WTC11 (cell line): ENCODE results near the gene GJE1. TPM values are rescaled to one million over a fixed set of nuclear protein-coding genes. Genes with fewer than 3 reads are reported as not detected.
"Not testable (repeated sequence)": the region's sequence is repeated elsewhere in the genome, so short reads cannot be mapped to it uniquely, and the experiment has no call there.

Experiments
- ATAC-seq: fragments of 200-7000 bp; cut with Tn5 transposase; 2 replicates; pipeline ENCODE4 v1.10.0; 2021; ENCODE audit warnings: mild to moderate bottlenecking, moderate library complexity
- CTCF ChIA-PET: fragments of 300-600 bp; sonication (Branson Sonifier 250); formaldehyde crosslinking; loops from one replicate; lab custom pipeline; 2021; ENCODE audit warnings: antibody characterized with exemption; lab: Charles Lee
- POLR2A ChIA-PET: fragments of 350-600 bp; sonication (Branson Sonifier 250); formaldehyde crosslinking; loops from one replicate; lab custom pipeline; 2021; ENCODE audit warnings: antibody characterized with exemption; lab: Charles Lee
- DNase-seq: peaks from one replicate; pipeline ENCODE4 v3.0.0; 2021; ENCODE audit warnings: low spot score
- H3K27ac Mint-ChIP-seq: 2 replicates; pipeline ENCODE4 v1.8.0; 2021; ENCODE audit warnings: mixed read lengths
- H3K27me3 Mint-ChIP-seq: 2 replicates; pipeline ENCODE4 v1.8.0; 2021; ENCODE audit warnings: low read depth, mild to moderate bottlenecking, moderate library complexity, mixed read lengths
- H3K36me3 Mint-ChIP-seq: 2 replicates; pipeline ENCODE4 v1.8.0; 2021; ENCODE audit warnings: mixed read lengths
- H3K4me1 Mint-ChIP-seq: 2 replicates; pipeline ENCODE4 v1.8.0; 2022; ENCODE audit warnings: mixed read lengths
- H3K4me3 Mint-ChIP-seq: 2 replicates; pipeline ENCODE4 v1.8.0; 2021; ENCODE audit warnings: mild to moderate bottlenecking, moderate library complexity, mixed read lengths
- H3K9me3 Mint-ChIP-seq: 2 replicates; pipeline ENCODE4 v1.8.0; 2021; ENCODE audit warnings: mixed read lengths
- ELF4 ChIP-seq: sonication (generic); formaldehyde crosslinking; IDR thresholded peaks from 2 replicates; pipeline ENCODE4 v1.8.1; 2022; ENCODE audit warnings: low read depth, mild to moderate bottlenecking, moderate library complexity, missing genetic modification reagents
- EMX1 ChIP-seq: fragments of 250-450 bp; sonication (Bioruptor Pico); IDR thresholded peaks from 2 replicates; pipeline ENCODE4 v1.8.0; 2021; ENCODE audit warnings: mild to moderate bottlenecking
- FOXK1 ChIP-seq: sonication (generic); formaldehyde crosslinking; IDR thresholded peaks from 2 replicates; pipeline ENCODE4 v1.8.0; 2022; ENCODE audit warnings: mild to moderate bottlenecking, moderate library complexity, missing genetic modification reagents
- MXD4 ChIP-seq: fragments of 250-450 bp; sonication (Bioruptor Pico); IDR thresholded peaks from 2 replicates; pipeline ENCODE4 v1.8.0; 2021; ENCODE audit warnings: mild to moderate bottlenecking, moderate library complexity, borderline replicate concordance
- NFYB ChIP-seq: sonication (generic); formaldehyde crosslinking; conservative IDR thresholded peaks from 2 replicates; pipeline ENCODE4 v1.8.0; 2022; ENCODE audit warnings: low read depth, missing genetic modification reagents
- SOX15 ChIP-seq: fragments of 250-450 bp; sonication (Bioruptor Pico); IDR thresholded peaks from 2 replicates; pipeline ENCODE4 v1.9.0; 2021; ENCODE audit warnings: mild to moderate bottlenecking
- TEAD4 ChIP-seq: sonication (generic); formaldehyde crosslinking; IDR thresholded peaks from 2 replicates; pipeline ENCODE4 v1.8.0; 2022; ENCODE audit warnings: mild to moderate bottlenecking, missing genetic modification reagents
- ZNF396 ChIP-seq: fragments of 250-450 bp; sonication (Bioruptor Pico); IDR thresholded peaks from 2 replicates; pipeline ENCODE4 v1.8.0; 2021; ENCODE audit warnings: mild to moderate bottlenecking, moderate library complexity, borderline replicate concordance
- ZNF416 ChIP-seq: fragments of 250-450 bp; sonication (Bioruptor Pico); IDR thresholded peaks from 2 replicates; pipeline ENCODE4 v1.9.0; 2021; ENCODE audit warnings: mild to moderate bottlenecking, inconsistent platforms
- ZNF671 ChIP-seq: fragments of 250-450 bp; sonication (Bioruptor Pico); IDR thresholded peaks from 2 replicates; pipeline ENCODE4 v1.8.0; 2021; ENCODE audit warnings: mild to moderate bottlenecking
- total RNA-seq: library from RNA; stranded (reverse); gene quantifications from 3 replicates; pipeline ENCODE4 v1.2.3, GENCODE V29; 2021
- TF ChIP-seq, protein P1 (sequence below): sonication (generic); formaldehyde crosslinking; IDR thresholded peaks from 2 replicates; pipeline ENCODE4 v1.8.0; 2023; ENCODE audit warnings: mild to moderate bottlenecking, missing genetic modification reagents
- TF ChIP-seq, protein P2 (sequence below): sonication (generic); formaldehyde crosslinking; IDR thresholded peaks from 2 replicates; pipeline ENCODE4 v1.8.0; 2023; ENCODE audit warnings: missing genetic modification reagents
- TF ChIP-seq, protein P3 (sequence below): fragments of 200-600 bp; IDR thresholded peaks from 2 replicates; pipeline ENCODE4 v1.8.0; 2022; ENCODE audit warnings: antibody characterized with exemption
- TF ChIP-seq, protein P4 (sequence below): sonication (generic); formaldehyde crosslinking; IDR thresholded peaks from 2 replicates; pipeline ENCODE4 v1.8.1; 2023; ENCODE audit warnings: mild to moderate bottlenecking, missing genetic modification reagents, borderline replicate concordance
- TF ChIP-seq, protein P5 (sequence below): sonication (generic); formaldehyde crosslinking; IDR thresholded peaks from 2 replicates; pipeline ENCODE4 v1.8.1; 2023; ENCODE audit warnings: mild to moderate bottlenecking, missing genetic modification reagents

GJE1 gene
- total RNA-seq, 1 experiment from 2014 or later = not detected

DNA sequence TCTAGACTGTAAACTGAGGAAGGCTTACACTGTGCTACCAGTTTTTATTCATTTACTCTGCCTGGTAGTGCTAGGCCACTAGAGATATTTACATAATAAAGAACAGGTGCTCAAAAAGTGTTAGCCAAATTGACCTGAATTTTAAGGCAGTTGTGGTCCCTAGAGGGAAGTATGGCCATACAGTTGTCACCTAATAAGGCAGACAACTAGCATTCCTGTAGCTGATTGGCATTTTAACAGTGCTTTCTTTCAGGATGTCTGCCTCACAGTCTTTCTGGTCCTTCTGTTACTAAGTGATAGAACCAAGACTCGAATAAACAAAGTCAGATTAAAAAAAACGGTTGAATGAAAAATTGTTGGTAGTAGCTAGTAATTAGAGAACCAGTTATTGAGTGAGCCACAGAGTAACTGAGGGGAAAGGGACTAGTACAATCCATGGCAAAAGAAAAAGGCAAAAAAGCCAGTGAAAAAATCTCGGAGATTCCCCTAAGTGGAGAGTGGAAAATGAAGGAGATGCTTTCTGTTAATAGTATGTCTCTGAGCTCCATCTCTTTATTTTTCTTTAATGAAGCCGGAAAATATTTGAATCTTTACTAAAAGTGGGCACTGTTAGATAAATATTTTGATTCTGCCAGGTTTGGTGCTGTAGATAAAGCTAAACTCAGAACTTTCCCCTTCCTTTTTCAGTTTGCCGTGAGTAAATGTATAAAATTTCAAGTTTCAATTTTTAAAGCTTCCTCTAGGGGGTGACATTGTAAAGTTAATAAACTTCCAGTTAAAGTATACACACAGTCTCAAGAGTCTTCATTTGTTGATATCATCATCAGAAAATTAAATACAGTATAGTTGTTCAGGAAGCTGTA lies 23.4 kb downstream of the GJE1 start (continued):
- TF ChIP-seq, protein P1, sequence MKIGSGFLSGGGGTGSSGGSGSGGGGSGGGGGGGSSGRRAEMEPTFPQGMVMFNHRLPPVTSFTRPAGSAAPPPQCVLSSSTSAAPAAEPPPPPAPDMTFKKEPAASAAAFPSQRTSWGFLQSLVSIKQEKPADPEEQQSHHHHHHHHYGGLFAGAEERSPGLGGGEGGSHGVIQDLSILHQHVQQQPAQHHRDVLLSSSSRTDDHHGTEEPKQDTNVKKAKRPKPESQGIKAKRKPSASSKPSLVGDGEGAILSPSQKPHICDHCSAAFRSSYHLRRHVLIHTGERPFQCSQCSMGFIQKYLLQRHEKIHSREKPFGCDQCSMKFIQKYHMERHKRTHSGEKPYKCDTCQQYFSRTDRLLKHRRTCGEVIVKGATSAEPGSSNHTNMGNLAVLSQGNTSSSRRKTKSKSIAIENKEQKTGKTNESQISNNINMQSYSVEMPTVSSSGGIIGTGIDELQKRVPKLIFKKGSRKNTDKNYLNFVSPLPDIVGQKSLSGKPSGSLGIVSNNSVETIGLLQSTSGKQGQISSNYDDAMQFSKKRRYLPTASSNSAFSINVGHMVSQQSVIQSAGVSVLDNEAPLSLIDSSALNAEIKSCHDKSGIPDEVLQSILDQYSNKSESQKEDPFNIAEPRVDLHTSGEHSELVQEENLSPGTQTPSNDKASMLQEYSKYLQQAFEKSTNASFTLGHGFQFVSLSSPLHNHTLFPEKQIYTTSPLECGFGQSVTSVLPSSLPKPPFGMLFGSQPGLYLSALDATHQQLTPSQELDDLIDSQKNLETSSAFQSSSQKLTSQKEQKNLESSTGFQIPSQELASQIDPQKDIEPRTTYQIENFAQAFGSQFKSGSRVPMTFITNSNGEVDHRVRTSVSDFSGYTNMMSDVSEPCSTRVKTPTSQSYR = no peak
- TF ChIP-seq, protein P2, sequence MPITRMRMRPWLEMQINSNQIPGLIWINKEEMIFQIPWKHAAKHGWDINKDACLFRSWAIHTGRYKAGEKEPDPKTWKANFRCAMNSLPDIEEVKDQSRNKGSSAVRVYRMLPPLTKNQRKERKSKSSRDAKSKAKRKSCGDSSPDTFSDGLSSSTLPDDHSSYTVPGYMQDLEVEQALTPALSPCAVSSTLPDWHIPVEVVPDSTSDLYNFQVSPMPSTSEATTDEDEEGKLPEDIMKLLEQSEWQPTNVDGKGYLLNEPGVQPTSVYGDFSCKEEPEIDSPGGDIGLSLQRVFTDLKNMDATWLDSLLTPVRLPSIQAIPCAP = no peak

DNA sequence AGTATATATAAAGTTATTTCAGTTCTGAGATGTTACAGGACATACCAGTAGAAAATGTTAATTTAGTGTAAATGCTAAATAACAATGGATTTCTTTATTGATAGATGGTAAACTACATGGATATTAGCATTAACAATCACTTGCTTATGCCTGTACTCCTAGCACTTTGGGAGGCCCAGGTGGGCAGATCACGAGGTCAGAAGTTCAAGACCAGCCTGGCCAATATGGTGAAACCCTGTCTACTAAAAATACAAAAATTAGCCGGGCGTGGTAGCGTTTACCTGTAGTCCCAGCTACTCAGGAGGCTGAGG lies 24.0 kb downstream of the GJE1 start:
- H3K4me1 Mint-ChIP-seq = peaks cover 44% of the 10 kb centered on the region
- TF ChIP-seq, protein P3, sequence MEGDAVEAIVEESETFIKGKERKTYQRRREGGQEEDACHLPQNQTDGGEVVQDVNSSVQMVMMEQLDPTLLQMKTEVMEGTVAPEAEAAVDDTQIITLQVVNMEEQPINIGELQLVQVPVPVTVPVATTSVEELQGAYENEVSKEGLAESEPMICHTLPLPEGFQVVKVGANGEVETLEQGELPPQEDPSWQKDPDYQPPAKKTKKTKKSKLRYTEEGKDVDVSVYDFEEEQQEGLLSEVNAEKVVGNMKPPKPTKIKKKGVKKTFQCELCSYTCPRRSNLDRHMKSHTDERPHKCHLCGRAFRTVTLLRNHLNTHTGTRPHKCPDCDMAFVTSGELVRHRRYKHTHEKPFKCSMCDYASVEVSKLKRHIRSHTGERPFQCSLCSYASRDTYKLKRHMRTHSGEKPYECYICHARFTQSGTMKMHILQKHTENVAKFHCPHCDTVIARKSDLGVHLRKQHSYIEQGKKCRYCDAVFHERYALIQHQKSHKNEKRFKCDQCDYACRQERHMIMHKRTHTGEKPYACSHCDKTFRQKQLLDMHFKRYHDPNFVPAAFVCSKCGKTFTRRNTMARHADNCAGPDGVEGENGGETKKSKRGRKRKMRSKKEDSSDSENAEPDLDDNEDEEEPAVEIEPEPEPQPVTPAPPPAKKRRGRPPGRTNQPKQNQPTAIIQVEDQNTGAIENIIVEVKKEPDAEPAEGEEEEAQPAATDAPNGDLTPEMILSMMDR = peak; percentile 22; the same call in 1 of the 2 replicates
- H3K27me3 Mint-ChIP-seq, POLR2A ChIA-PET, H3K9me3 Mint-ChIP-seq, ATAC-seq, H3K36me3 Mint-ChIP-seq, DNase-seq, H3K4me3 Mint-ChIP-seq: not testable (repeated sequence)
- peak overlapping the region; percentile 97; the same call in 1 of the 2 replicates for H3K27ac Mint-ChIP-seq
- CTCF ChIA-PET = interaction anchor here (1.0 to 2.5 kb wide), 14 partner anchors 8 to 318 kb away, joined by 3 to 34 read pairs (median 7); partner anchors contain the start of genes NMBR and VTA1

DNA sequence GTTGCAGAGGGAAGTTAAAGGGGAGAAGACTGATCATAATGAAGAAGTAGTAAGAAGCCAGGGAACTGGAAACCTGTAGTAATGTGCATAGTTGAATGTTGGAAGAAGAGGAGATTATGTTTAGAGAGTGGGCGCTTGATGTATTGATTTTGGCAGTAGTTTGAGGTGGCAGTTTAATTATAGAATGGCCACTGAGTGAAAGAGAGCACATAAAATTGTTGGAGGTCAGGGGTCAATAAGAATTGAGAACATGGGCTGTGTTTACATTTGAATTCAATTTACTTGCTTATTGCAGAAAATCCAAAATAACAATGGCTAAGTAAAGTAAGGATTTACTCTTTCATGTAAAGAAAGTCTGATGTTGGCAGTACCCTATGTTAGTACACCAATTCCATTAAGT lies 30.1 kb downstream of the GJE1 start:
- ChIA-PET POLR2A (no interaction called here), CTCF (no interaction called here)
- peaks cover 7% of the 10 kb centered on the region; the same call in 1 of the 2 replicates for H3K36me3 Mint-ChIP-seq
- H3K4me3 Mint-ChIP-seq = no peak overlapping the region
- ATAC-seq (no peak), DNase-seq (no peak)
- H3K4me1 Mint-ChIP-seq = peaks cover 17% of the 10 kb centered on the region
- no peak overlapping the region for H3K27ac Mint-ChIP-seq
- no peaks in the 10 kb centered on the region for H3K27me3 Mint-ChIP-seq
- TF ChIP-seq NFYB (CRISPR knock-in tag) = no peak
- no peak for TF ChIP-seq ZNF396 (CRISPR knock-in tag)
- TF ChIP-seq, protein P2 = no peak
- TF ChIP-seq, protein P4, sequence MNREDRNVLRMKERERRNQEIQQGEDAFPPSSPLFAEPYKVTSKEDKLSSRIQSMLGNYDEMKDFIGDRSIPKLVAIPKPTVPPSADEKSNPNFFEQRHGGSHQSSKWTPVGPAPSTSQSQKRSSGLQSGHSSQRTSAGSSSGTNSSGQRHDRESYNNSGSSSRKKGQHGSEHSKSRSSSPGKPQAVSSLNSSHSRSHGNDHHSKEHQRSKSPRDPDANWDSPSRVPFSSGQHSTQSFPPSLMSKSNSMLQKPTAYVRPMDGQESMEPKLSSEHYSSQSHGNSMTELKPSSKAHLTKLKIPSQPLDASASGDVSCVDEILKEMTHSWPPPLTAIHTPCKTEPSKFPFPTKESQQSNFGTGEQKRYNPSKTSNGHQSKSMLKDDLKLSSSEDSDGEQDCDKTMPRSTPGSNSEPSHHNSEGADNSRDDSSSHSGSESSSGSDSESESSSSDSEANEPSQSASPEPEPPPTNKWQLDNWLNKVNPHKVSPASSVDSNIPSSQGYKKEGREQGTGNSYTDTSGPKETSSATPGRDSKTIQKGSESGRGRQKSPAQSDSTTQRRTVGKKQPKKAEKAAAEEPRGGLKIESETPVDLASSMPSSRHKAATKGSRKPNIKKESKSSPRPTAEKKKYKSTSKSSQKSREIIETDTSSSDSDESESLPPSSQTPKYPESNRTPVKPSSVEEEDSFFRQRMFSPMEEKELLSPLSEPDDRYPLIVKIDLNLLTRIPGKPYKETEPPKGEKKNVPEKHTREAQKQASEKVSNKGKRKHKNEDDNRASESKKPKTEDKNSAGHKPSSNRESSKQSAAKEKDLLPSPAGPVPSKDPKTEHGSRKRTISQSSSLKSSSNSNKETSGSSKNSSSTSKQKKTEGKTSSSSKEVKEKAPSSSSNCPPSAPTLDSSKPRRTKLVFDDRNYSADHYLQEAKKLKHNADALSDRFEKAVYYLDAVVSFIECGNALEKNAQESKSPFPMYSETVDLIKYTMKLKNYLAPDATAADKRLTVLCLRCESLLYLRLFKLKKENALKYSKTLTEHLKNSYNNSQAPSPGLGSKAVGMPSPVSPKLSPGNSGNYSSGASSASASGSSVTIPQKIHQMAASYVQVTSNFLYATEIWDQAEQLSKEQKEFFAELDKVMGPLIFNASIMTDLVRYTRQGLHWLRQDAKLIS (CRISPR knock-in tag) = no peak
- no peak for TF ChIP-seq SOX15 (CRISPR knock-in tag)
- no peak for TF ChIP-seq FOXK1 (CRISPR knock-in tag)
- TF ChIP-seq, protein P5, sequence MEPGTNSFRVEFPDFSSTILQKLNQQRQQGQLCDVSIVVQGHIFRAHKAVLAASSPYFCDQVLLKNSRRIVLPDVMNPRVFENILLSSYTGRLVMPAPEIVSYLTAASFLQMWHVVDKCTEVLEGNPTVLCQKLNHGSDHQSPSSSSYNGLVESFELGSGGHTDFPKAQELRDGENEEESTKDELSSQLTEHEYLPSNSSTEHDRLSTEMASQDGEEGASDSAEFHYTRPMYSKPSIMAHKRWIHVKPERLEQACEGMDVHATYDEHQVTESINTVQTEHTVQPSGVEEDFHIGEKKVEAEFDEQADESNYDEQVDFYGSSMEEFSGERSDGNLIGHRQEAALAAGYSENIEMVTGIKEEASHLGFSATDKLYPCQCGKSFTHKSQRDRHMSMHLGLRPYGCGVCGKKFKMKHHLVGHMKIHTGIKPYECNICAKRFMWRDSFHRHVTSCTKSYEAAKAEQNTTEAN (CRISPR knock-in tag) = no peak
- no peak for TF ChIP-seq ZNF416 (CRISPR knock-in tag)
- TF ChIP-seq MXD4 (CRISPR knock-in tag) = no peak
- no peak for TF ChIP-seq TEAD4 (CRISPR knock-in tag)
- TF ChIP-seq ELF4 (CRISPR knock-in tag) = no peak
- TF ChIP-seq EMX1 (CRISPR knock-in tag) = no peak
- no peak for TF ChIP-seq ZNF671 (CRISPR knock-in tag)
- H3K9me3 Mint-ChIP-seq = no peaks in the 10 kb centered on the region
